ENCODE measurements around the gene ZNF226.
"Not testable (repeated sequence)": the region's sequence is repeated elsewhere in the genome, so short reads cannot be mapped to it uniquely, and the experiment has no call there.

Gene ZNF226

GRCh38 chr19:44163789-44164188 is 1.1 kb upstream of the ZNF226 start:
- H4K20me1 ChIP-seq (ENCODE audit: insufficient read depth, low read length), result no peaks in the 10 kb centered on the region
- H3K79me2 ChIP-seq (ENCODE audit: low read length), result peaks cover 12% of the 10 kb centered on the region; the same call in 1 of the 2 replicates
- TF ChIP-seq, protein P1, sequence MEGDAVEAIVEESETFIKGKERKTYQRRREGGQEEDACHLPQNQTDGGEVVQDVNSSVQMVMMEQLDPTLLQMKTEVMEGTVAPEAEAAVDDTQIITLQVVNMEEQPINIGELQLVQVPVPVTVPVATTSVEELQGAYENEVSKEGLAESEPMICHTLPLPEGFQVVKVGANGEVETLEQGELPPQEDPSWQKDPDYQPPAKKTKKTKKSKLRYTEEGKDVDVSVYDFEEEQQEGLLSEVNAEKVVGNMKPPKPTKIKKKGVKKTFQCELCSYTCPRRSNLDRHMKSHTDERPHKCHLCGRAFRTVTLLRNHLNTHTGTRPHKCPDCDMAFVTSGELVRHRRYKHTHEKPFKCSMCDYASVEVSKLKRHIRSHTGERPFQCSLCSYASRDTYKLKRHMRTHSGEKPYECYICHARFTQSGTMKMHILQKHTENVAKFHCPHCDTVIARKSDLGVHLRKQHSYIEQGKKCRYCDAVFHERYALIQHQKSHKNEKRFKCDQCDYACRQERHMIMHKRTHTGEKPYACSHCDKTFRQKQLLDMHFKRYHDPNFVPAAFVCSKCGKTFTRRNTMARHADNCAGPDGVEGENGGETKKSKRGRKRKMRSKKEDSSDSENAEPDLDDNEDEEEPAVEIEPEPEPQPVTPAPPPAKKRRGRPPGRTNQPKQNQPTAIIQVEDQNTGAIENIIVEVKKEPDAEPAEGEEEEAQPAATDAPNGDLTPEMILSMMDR (IDR thresholded peaks at IDR 0.05; ENCODE audit: low read depth, low read length), result no peak
- no peak for TF ChIP-seq EZH2phosphoT487 (IDR thresholded peaks at IDR 0.05; ENCODE audit: low read depth)
- no peak overlapping the region for H3K4me3 ChIP-seq (ENCODE audit: low read length)
- no peak overlapping the region for H3K9ac ChIP-seq (ENCODE audit: low read length)
- H3K27ac ChIP-seq (ENCODE audit: low read length), result no peak overlapping the region
- peaks cover 15% of the 10 kb centered on the region; the same call in 1 of the 2 replicates for H3K9me3 ChIP-seq (ENCODE audit: insufficient read depth, low read length)
- peaks cover 29% of the 10 kb centered on the region for H3K36me3 ChIP-seq (replicated peaks; ENCODE audit: low read depth, low read length)
- peaks cover 7% of the 10 kb centered on the region for H3K4me1 ChIP-seq (ENCODE audit: low read length)
- no peaks in the 10 kb centered on the region for H3K27me3 ChIP-seq (ENCODE audit: low read depth, low read length)
- H2AFZ ChIP-seq (ENCODE audit: low read depth, low read length), result no peak overlapping the region
- H3K4me2 ChIP-seq (ENCODE audit: low read length), result no peak overlapping the region

GRCh38 chr19:44164327-44164672 is 600 bp upstream of the ZNF226 start:
- no peaks in the 10 kb centered on the region for H3K27me3 ChIP-seq (ENCODE audit: low read depth, low read length)
- peaks cover 7% of the 10 kb centered on the region for H3K4me1 ChIP-seq (ENCODE audit: low read length)
- 0 out of 2 replicates have a peak overlapping the region, but pooled peaks have one; percentile 10 for H3K27ac ChIP-seq (ENCODE audit: low read length)
- peak overlapping the region; percentile 84 for H3K4me3 ChIP-seq (ENCODE audit: low read length)
- peak overlapping the region; percentile 78 for H3K9ac ChIP-seq (ENCODE audit: low read length)
- peak overlapping the region; percentile 90 for H3K4me2 ChIP-seq (ENCODE audit: low read length)
- H2AFZ ChIP-seq (ENCODE audit: low read depth, low read length), result peak overlapping the region; percentile 93
- H3K36me3 ChIP-seq (replicated peaks; ENCODE audit: low read depth, low read length), result peaks cover 32% of the 10 kb centered on the region
- peaks cover 12% of the 10 kb centered on the region; the same call in 1 of the 2 replicates for H3K79me2 ChIP-seq (ENCODE audit: low read length)
- no peaks in the 10 kb centered on the region for H4K20me1 ChIP-seq (ENCODE audit: insufficient read depth, low read length)
- no peak for TF ChIP-seq EZH2phosphoT487 (IDR thresholded peaks at IDR 0.05; ENCODE audit: low read depth)
- TF ChIP-seq, protein P1 (IDR thresholded peaks at IDR 0.05; ENCODE audit: low read depth, low read length), result no peak
- H3K9me3 ChIP-seq (ENCODE audit: insufficient read depth, low read length), result peaks cover 15% of the 10 kb centered on the region; the same call in 1 of the 2 replicates

DNA sequence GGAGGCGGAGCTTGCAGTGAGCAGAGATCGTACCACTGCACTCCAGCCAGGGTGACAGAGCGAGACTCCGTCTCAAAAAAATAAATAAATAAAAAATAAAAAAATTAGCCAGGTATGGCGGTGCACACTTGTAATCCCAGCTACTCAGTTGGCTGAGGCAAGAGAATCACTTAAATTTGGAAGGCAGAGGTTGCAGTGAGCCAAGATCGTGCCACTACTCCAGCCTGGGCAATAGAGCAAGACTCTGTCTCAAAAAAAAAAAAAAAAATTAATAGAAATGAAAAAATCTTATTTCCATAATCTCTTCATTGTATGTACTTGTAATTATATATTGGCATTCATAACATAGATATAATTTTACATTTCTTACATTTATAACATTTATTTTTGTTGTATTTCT is 5.8 kb downstream of the ZNF226 start:
- H3K9ac ChIP-seq (ENCODE audit: low read length); H3K4me1 ChIP-seq (ENCODE audit: low read length); H3K27ac ChIP-seq (ENCODE audit: low read length); H4K20me1 ChIP-seq (ENCODE audit: insufficient read depth, low read length); H3K4me3 ChIP-seq (ENCODE audit: low read length); H3K79me2 ChIP-seq (ENCODE audit: low read length); H3K27me3 ChIP-seq (ENCODE audit: low read depth, low read length); H2AFZ ChIP-seq (ENCODE audit: low read depth, low read length); H3K4me2 ChIP-seq (ENCODE audit: low read length): not testable (repeated sequence)
- Histone ChIP-seq H3K9me3 (ENCODE audit: insufficient read depth, low read length) (peaks cover 25% of the 10 kb centered on the region; the same call in 1 of the 2 replicates), H3K36me3 (replicated peaks; ENCODE audit: low read depth, low read length) (peaks cover 88% of the 10 kb centered on the region)

GRCh38 chr19:44176590-44176989 is 11.7 kb downstream of the ZNF226 start:
- Histone ChIP-seq H4K20me1 (ENCODE audit: insufficient read depth, low read length) (no peaks in the 10 kb centered on the region), H3K4me2 (ENCODE audit: low read length) (no peak overlapping the region), H3K4me1 (ENCODE audit: low read length) (no peaks in the 10 kb centered on the region), H3K9me3 (ENCODE audit: insufficient read depth, low read length) (peaks cover 34% of the 10 kb centered on the region), H3K27ac (ENCODE audit: low read length) (no peak overlapping the region), H2AFZ (ENCODE audit: low read depth, low read length) (no peak overlapping the region), H3K79me2 (ENCODE audit: low read length) (no peaks in the 10 kb centered on the region), H3K27me3 (ENCODE audit: low read depth, low read length) (no peaks in the 10 kb centered on the region), H3K9ac (ENCODE audit: low read length) (no peak overlapping the region), H3K36me3 (replicated peaks; ENCODE audit: low read depth, low read length) (peaks cover 68% of the 10 kb centered on the region), H3K4me3 (ENCODE audit: low read length) (no peak overlapping the region)
- TF ChIP-seq, protein P1 (IDR thresholded peaks at IDR 0.05; ENCODE audit: low read depth, low read length), result no peak
- no peak for TF ChIP-seq EZH2phosphoT487 (IDR thresholded peaks at IDR 0.05; ENCODE audit: low read depth)

GRCh38 chr19:44180968-44181367 is 16.1 kb downstream of the ZNF226 start:
- H2AFZ ChIP-seq (ENCODE audit: low read depth, low read length), result no peak overlapping the region
- H3K79me2 ChIP-seq (ENCODE audit: low read length), result no peaks in the 10 kb centered on the region
- no peak for TF ChIP-seq EZH2phosphoT487 (IDR thresholded peaks at IDR 0.05; ENCODE audit: low read depth)
- TF ChIP-seq, protein P1 (IDR thresholded peaks at IDR 0.05; ENCODE audit: low read depth, low read length), result no peak
- no peak overlapping the region for H3K27ac ChIP-seq (ENCODE audit: low read length)
- H3K9ac ChIP-seq (ENCODE audit: low read length), result no peak overlapping the region
- H3K9me3 ChIP-seq (ENCODE audit: insufficient read depth, low read length), result peaks cover 31% of the 10 kb centered on the region
- no peaks in the 10 kb centered on the region for H4K20me1 ChIP-seq (ENCODE audit: insufficient read depth, low read length)
- H3K4me2 ChIP-seq (ENCODE audit: low read length), result no peak overlapping the region
- H3K36me3 ChIP-seq (replicated peaks; ENCODE audit: low read depth, low read length), result peaks cover 25% of the 10 kb centered on the region
- no peaks in the 10 kb centered on the region for H3K4me1 ChIP-seq (ENCODE audit: low read length)
- H3K4me3 ChIP-seq (ENCODE audit: low read length), result no peak overlapping the region
- H3K27me3 ChIP-seq (ENCODE audit: low read depth, low read length), result no peaks in the 10 kb centered on the region

Data from OCI-LY3 (cell line).